Natural killer cell (primary cell): ENCODE results near the gene SLC25A1. TPM values are rescaled to one million over a fixed set of nuclear protein-coding genes. Genes with fewer than 3 reads are reported as not detected.

Source experiments
- ATAC-seq, 3 donors: fragments of 150-1000 bp in 2 of 3; fragments of 200-7000 bp in 1 of 3; cut with Tn5 transposase; 1 replicate in 1 of 3; 2 replicates in 2 of 3; pipeline ENCODE4 v1.10.0; 2021; ENCODE audit warnings: mild to moderate bottlenecking in 2 of 3, moderate library complexity in 2 of 3
- DNase-seq, 2 donors: peaks; one replicate each; pipeline versions ENCODE4 v3.0.0 to v3.0.0-alpha.2; 2013 to 2021; ENCODE audit warnings: mixed read lengths in 1 of 2
- H3K27ac ChIP-seq: one replicate; pipeline ENCODE4 v1.5.1; 2013; ENCODE audit warnings: mild to moderate bottlenecking, low read length
- H3K27me3 ChIP-seq: one replicate; pipeline ENCODE4 v1.6.1; 2013; ENCODE audit warnings: low read length; ENCODE audit not compliant: control insufficient read depth, insufficient read depth
- H3K36me3 ChIP-seq: one replicate; pipeline ENCODE4 v1.6.1; 2013; ENCODE audit warnings: low read length; ENCODE audit not compliant: control insufficient read depth, insufficient read depth
- H3K4me1 ChIP-seq: one replicate; pipeline ENCODE4 v1.6.1; 2013; ENCODE audit warnings: low read length; ENCODE audit not compliant: control insufficient read depth, insufficient read depth
- H3K4me3 ChIP-seq: one replicate; pipeline ENCODE4 v1.5.1; 2013; ENCODE audit warnings: low read length
- H3K9me3 ChIP-seq: one replicate; pipeline ENCODE4 v1.6.1; 2013; ENCODE audit warnings: low read length; ENCODE audit not compliant: control insufficient read depth, insufficient read depth
- H3K27ac Mint-ChIP-seq, 2 donors: one replicate each; pipeline ENCODE4 v1.8.0; 2022; ENCODE audit warnings: mild to moderate bottlenecking in 2 of 2, mixed read lengths in 2 of 2, moderate library complexity in 1 of 2
- H3K27me3 Mint-ChIP-seq, 2 donors: one replicate each; pipeline ENCODE4 v1.8.0; 2022; ENCODE audit warnings: low read depth in 2 of 2, mixed read lengths in 2 of 2
- H3K36me3 Mint-ChIP-seq: one replicate; pipeline ENCODE4 v1.8.0; 2022; ENCODE audit warnings: mixed read lengths
- H3K4me1 Mint-ChIP-seq, 2 donors: one replicate each; pipeline ENCODE4 v1.8.0; 2022; ENCODE audit warnings: mixed read lengths in 2 of 2
- H3K4me3 Mint-ChIP-seq: one replicate; pipeline ENCODE4 v1.8.0; 2022; ENCODE audit warnings: mild to moderate bottlenecking, moderate library complexity, mixed read lengths
- H3K9me3 Mint-ChIP-seq, 2 donors: one replicate each; pipeline ENCODE4 v1.8.0; 2022; ENCODE audit warnings: mixed read lengths in 2 of 2
- CTCF ChIP-seq: fragments of 200-600 bp; IDR thresholded peaks from one replicate; pipeline ENCODE4 v1.8.0; 2022; ENCODE audit warnings: antibody characterized with exemption
- WGBS: methylation state at CpG from one replicate; pipeline ENCODE4 v1.1.7; 2013; ENCODE audit warnings: missing lambda C conversion rate; ENCODE audit not compliant: insufficient coverage; 5-methylcytosine and 5-hydroxymethylcytosine counted together
- intact Hi-C: fragments of 100-400 bp; cut with micrococcal nuclease; formaldehyde crosslinking; loops from one replicate; pipeline ENCODE4 v1.14.2; 2022
- total RNA-seq, 4 donors: library from RNA; stranded (reverse); fragments of 120-200 nt in 1 of 4; gene quantifications; one replicate each; pipeline versions ENCODE4 v1.2.3 to v1.2.4, GENCODE V29; 2013 to 2022

Gene SLC25A1
- total RNA-seq, 3 donors from 2014 or later (not counting 1 experiment from before 2014, with no cell fraction given), result 24.8 to 29.6 (median 26.9) TPM

DNA sequence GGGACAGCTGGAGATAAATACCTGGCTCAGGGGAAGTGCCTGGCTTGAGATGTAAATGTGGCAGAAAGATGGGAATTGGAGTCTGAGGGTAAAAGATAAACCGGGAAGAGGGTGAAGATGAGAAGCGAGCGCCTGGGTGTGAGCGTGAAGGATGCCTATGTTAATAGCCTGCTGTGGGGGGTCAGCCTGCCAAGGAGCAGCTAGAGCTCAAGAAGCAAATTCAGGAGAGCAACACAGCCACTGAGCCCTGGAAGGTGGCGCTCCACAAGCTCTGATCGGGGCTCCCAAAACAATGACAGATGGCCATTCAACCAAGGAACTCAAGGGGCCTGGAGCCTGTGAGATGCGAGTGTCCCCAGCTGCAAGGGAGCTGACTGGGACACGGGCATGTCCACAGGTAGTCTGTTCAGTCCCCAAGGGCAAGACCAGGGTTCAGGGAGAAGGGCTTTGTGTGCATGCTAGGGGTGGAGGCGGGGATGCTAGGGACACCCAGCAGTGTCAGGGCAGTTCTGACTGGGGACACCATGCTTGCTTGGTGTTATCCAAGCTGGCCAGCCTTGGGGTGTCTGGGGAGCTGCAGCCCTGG, 31.2 kb downstream of the SLC25A1 start:
- DNase-seq (no peak), ATAC-seq (no peak)
- Histone ChIP-seq H3K4me3 (no peak overlapping the region), H3K27ac (no peak overlapping the region), H3K27me3 (peaks cover 13% of the 10 kb centered on the region), H3K36me3 (peaks cover 1% of the 10 kb centered on the region), H3K9me3 (no peaks in the 10 kb centered on the region), H3K4me1 (peaks cover 18% of the 10 kb centered on the region)
- Mint-ChIP-seq H3K27ac (no peak overlapping the region), H3K9me3 (no peaks in the 10 kb centered on the region), H3K4me1 (peaks cover 17 to 23% of the 10 kb centered on the region in 2 donors), H3K4me3 (no peak overlapping the region), H3K36me3 (no peaks in the 10 kb centered on the region), H3K27me3 (peaks cover 26 to 28% of the 10 kb centered on the region in 2 donors)
- WGBS, result 57% methylated on average over 9 of the region's 9 CpGs
- intact Hi-C loops, result no loop called here
- TF ChIP-seq CTCF, result no peak

GRCh38 chr22:19146215-19146968, 32.1 kb downstream of the SLC25A1 start:
- Histone ChIP-seq H3K9me3 (no peaks in the 10 kb centered on the region), H3K27ac (no peak overlapping the region), H3K4me1 (peaks cover 18% of the 10 kb centered on the region), H3K4me3 (no peak overlapping the region), H3K27me3 (peaks cover 9% of the 10 kb centered on the region), H3K36me3 (peaks cover 10% of the 10 kb centered on the region)
- no peak for TF ChIP-seq CTCF
- Mint-ChIP-seq H3K27me3 (peaks cover 17 to 20% of the 10 kb centered on the region in 2 donors), H3K4me3 (no peak overlapping the region), H3K27ac (no peak overlapping the region), H3K36me3 (no peaks in the 10 kb centered on the region), H3K9me3 (no peaks in the 10 kb centered on the region), H3K4me1 (peaks cover 17 to 23% of the 10 kb centered on the region in 2 donors)
- 92% methylated on average over 11 of the region's 11 CpGs for WGBS
- intact Hi-C loops, result no loop called here
- DNase-seq, result no peak
- ATAC-seq, result no peak

DNA sequence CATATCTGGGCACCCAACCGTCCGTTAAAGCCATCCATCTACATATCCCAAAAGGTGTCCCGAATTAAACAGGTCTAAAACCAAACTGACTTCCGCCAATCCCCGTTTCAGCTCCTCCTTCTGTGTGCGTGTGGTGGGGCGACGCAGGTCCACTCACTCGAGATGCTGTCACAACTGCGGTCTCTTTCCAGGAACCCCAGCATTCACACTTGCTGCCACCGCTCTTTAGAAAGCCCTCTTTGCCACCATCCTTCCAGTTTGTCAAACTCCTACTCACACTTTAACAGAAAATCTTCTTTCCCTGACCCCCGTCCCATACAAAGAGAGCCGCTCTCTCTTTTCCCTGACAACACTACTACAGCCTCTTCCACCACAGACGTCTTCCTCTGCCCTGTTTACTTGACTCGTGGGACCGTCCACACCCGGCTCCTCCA, 34.6 kb downstream of the SLC25A1 start:
- H3K9me3 Mint-ChIP-seq, result no peaks in the 10 kb centered on the region
- intact Hi-C loops, result loop anchor here (1.0 kb wide), 3 partner anchors 22 to 486 kb away; partner anchors contain the start of genes CDC45, DGCR2 and UFD1
- 2% methylated on average over 17 of the region's 17 CpGs for WGBS
- Histone ChIP-seq H3K4me3 (peak overlapping the region; percentile 73), H3K27me3 (peaks cover 5% of the 10 kb centered on the region), H3K4me1 (peaks cover 14% of the 10 kb centered on the region), H3K36me3 (peaks cover 33% of the 10 kb centered on the region), H3K27ac (peak overlapping the region; percentile 86), H3K9me3 (no peaks in the 10 kb centered on the region)
- H3K4me3 Mint-ChIP-seq, result peak overlapping the region; percentile 100
- ATAC-seq (peak; percentile 38 to 52 (median 41)), DNase-seq (peak; percentile 51 to 64)
- H3K27me3 Mint-ChIP-seq, result peaks cover 10 to 14% of the 10 kb centered on the region in 2 donors
- no peaks in the 10 kb centered on the region for H3K36me3 Mint-ChIP-seq
- TF ChIP-seq CTCF, result no peak
- H3K27ac Mint-ChIP-seq, result peak overlapping the region; percentile 99 to 100
- H3K4me1 Mint-ChIP-seq, result peaks cover 17 to 22% of the 10 kb centered on the region in 2 donors
